ENCODE data around the gene HLA-A. TPM values are rescaled to one million over a fixed set of nuclear protein-coding genes. Genes with fewer than 3 reads are reported as not detected.
"Not testable (repeated sequence)": the region's sequence is repeated elsewhere in the genome, so short reads cannot be mapped to it uniquely, and the experiment has no call there.

Gene HLA-A
- total RNA-seq, 3 donors from 2014 or later (not counting 1 experiment from before 2014, with no cell fraction given): 2,088 to 2,855 (median 2,731) TPM

GRCh38 chr6:29927275-29927569, 15.1 kb upstream of the HLA-A start:
- Mint-ChIP-seq H3K4me3 (peak overlapping the region; percentile 88), H3K4me1 (peaks cover 6 to 28% of the 10 kb centered on the region in 2 donors), H3K27ac (peak overlapping the region; percentile 90 to 91), H3K9me3 (no peaks in the 10 kb centered on the region), H3K36me3 (no peaks in the 10 kb centered on the region), H3K27me3 (ENCODE audit: low read depth in 2 of 2) (no peaks in the 10 kb centered on the region)
- Histone ChIP-seq H3K9me3 (ENCODE audit: control insufficient read depth, insufficient read depth, low read length) (no peaks in the 10 kb centered on the region), H3K4me3 (ENCODE audit: low read length) (peak overlapping the region; percentile 86), H3K4me1 (ENCODE audit: control insufficient read depth, insufficient read depth, low read length) (peaks cover 17% of the 10 kb centered on the region), H3K27ac (ENCODE audit: low read length) (peak overlapping the region; percentile 87), H3K36me3 (ENCODE audit: control insufficient read depth, insufficient read depth, low read length) (no peaks in the 10 kb centered on the region), H3K27me3 (ENCODE audit: control insufficient read depth, insufficient read depth, low read length) (no peaks in the 10 kb centered on the region)
- WGBS (ENCODE audit: insufficient coverage): 21% methylated on average over 16 of the region's 16 CpGs
- intact Hi-C loops (cut with micrococcal nuclease): loop anchor here (1.0 to 5.0 kb wide), 4 partner anchors 15 to 50 kb away; partner anchors contain the start of gene HLA-A
- no peak for DNase-seq
- TF ChIP-seq CTCF (IDR thresholded peaks at IDR 0.05): no peak
- ATAC-seq: no peak

- no peaks in the 10 kb centered on the region for H3K9me3 ChIP-seq (ENCODE audit: control insufficient read depth, insufficient read depth, low read length)
- H3K4me1 Mint-ChIP-seq: peaks cover 6 to 28% of the 10 kb centered on the region in 2 donors
- H3K4me1 ChIP-seq (ENCODE audit: control insufficient read depth, insufficient read depth, low read length): peaks cover 17% of the 10 kb centered on the region
- intact Hi-C loops (cut with micrococcal nuclease): loop anchor here (1.0 to 5.0 kb wide), 4 partner anchors 14 to 49 kb away; partner anchors contain the start of gene HLA-A
- ATAC-seq (no peak), DNase-seq (no peak)
- H3K4me3 Mint-ChIP-seq: no peak overlapping the region
- H3K4me3 ChIP-seq (ENCODE audit: low read length): no peak overlapping the region
- H3K27ac ChIP-seq (ENCODE audit: low read length): no peak overlapping the region
- H3K9me3 Mint-ChIP-seq: no peaks in the 10 kb centered on the region
- no peaks in the 10 kb centered on the region for H3K27me3 ChIP-seq (ENCODE audit: control insufficient read depth, insufficient read depth, low read length)
- H3K27ac Mint-ChIP-seq: peak overlapping the region; percentile 90 to 91
- WGBS (ENCODE audit: insufficient coverage): 49% methylated on average over 6 of the region's 6 CpGs
- H3K36me3 ChIP-seq (ENCODE audit: control insufficient read depth, insufficient read depth, low read length): no peaks in the 10 kb centered on the region
- H3K36me3 Mint-ChIP-seq: no peaks in the 10 kb centered on the region
- no peak for TF ChIP-seq CTCF (IDR thresholded peaks at IDR 0.05)
- no peaks in the 10 kb centered on the region for H3K27me3 Mint-ChIP-seq (ENCODE audit: low read depth in 2 of 2)
These were observed 14.4 kb upstream of the HLA-A start for GRCh38 chr6:29927841-29928388.

DNA sequence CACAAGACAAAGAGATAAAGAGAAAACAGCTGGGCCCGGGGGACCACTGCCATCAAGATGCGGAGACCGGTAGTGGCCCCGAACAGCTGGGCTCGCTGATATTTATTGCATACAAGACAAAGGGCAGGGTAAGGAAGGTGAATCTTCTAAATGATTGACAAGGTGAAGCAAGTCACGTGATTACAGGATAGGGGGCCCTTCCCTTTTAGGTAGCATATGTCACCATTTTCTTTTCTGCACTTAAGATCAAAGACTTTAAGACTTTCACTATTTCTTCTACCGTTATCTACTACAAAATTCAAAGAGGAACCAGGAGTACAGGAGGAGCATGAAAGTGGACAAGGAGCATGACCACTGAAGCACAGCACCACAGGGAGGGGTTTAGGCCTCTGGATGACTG, 12.3 kb upstream of the HLA-A start:
- H3K27ac Mint-ChIP-seq; intact Hi-C loops (cut with micrococcal nuclease); H3K9me3 ChIP-seq (ENCODE audit: control insufficient read depth, insufficient read depth, low read length); H3K27me3 Mint-ChIP-seq (ENCODE audit: low read depth in 2 of 2); H3K36me3 ChIP-seq (ENCODE audit: control insufficient read depth, insufficient read depth, low read length); H3K27ac ChIP-seq (ENCODE audit: low read length); H3K27me3 ChIP-seq (ENCODE audit: control insufficient read depth, insufficient read depth, low read length); H3K4me3 ChIP-seq (ENCODE audit: low read length); H3K36me3 Mint-ChIP-seq; DNase-seq; ATAC-seq; H3K9me3 Mint-ChIP-seq; H3K4me3 Mint-ChIP-seq: not testable (repeated sequence)
- 83% methylated on average over 7 of the region's 7 CpGs for WGBS (ENCODE audit: insufficient coverage)
- peaks cover 6 to 24% of the 10 kb centered on the region in 2 donors for H3K4me1 Mint-ChIP-seq
- H3K4me1 ChIP-seq (ENCODE audit: control insufficient read depth, insufficient read depth, low read length): peaks cover 17% of the 10 kb centered on the region

DNA sequence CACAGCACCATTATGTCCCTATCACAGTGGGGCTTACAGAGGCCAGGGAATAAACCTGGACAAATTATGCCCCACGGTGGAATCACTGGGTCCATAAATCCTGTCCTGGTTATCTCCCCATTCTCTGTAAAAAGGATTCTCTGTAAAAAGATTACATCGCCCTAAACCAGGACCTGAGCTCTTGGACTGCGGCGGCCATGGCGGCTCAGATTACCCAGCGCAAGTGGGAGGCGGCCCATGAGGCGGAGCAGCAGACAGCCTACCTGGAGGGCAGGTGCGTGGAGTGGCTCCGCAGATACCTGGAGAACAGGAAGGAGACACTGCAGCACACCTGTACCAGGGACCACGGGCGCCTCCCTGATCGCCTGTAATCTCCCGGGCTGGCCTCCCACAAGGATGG, 8.4 kb upstream of the HLA-A start:
- H3K4me1 ChIP-seq (ENCODE audit: control insufficient read depth, insufficient read depth, low read length): no peaks in the 10 kb centered on the region
- H3K27ac ChIP-seq (ENCODE audit: low read length): no peak overlapping the region
- TF ChIP-seq CTCF (IDR thresholded peaks at IDR 0.05): no peak
- Mint-ChIP-seq H3K4me3 (no peak overlapping the region), H3K27me3 (ENCODE audit: low read depth in 2 of 2) (peaks cover 0 to 2% of the 10 kb centered on the region in 2 donors), H3K27ac (no peak overlapping the region), H3K36me3 (no peaks in the 10 kb centered on the region), H3K4me1 (no peaks in the 10 kb centered on the region), H3K9me3 (no peaks in the 10 kb centered on the region)
- ATAC-seq (no peak), DNase-seq (no peak)
- intact Hi-C loops (cut with micrococcal nuclease): no loop called here
- WGBS (ENCODE audit: insufficient coverage): 87% methylated on average over 8 of the region's 14 CpGs
- no peaks in the 10 kb centered on the region for H3K36me3 ChIP-seq (ENCODE audit: control insufficient read depth, insufficient read depth, low read length)
- H3K9me3 ChIP-seq (ENCODE audit: control insufficient read depth, insufficient read depth, low read length): no peaks in the 10 kb centered on the region
- H3K4me3 ChIP-seq (ENCODE audit: low read length): no peak overlapping the region
- H3K27me3 ChIP-seq (ENCODE audit: control insufficient read depth, insufficient read depth, low read length): no peaks in the 10 kb centered on the region
